DLD1 (cell line): ENCODE data around the gene C17orf58.
"Not testable (repeated sequence)": the region's sequence is repeated elsewhere in the genome, so short reads cannot be mapped to it uniquely, and the experiment has no call there.

ENCODE experiments used
- in situ Hi-C: cut with HindIII; loops from 2 replicates; pipeline ENCODE4 v1.10.0; 2017; ENCODE audit warnings: low sequenced_read_pairs

Gene C17orf58

DNA sequence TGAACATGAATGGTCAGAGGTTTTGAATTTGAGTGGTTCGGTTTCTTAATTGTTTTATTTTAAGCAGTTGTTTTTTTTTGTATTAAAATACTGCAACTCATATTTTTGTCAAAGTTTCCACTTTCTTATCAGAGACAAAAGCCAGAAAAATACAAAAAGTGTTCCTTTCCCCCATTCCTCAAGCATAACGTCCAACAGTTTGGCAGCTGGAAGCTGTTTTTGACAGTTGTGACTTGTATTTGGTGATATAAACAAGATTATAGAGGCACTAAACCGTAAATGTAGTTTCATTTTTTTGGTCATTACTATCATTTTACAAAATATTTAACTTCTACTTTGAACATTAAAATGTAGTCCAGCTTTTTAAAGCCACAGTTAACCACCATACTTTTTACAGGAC is 36.0 kb downstream of the C17orf58 start:
- in situ Hi-C loops = not testable (repeated sequence)

DNA sequence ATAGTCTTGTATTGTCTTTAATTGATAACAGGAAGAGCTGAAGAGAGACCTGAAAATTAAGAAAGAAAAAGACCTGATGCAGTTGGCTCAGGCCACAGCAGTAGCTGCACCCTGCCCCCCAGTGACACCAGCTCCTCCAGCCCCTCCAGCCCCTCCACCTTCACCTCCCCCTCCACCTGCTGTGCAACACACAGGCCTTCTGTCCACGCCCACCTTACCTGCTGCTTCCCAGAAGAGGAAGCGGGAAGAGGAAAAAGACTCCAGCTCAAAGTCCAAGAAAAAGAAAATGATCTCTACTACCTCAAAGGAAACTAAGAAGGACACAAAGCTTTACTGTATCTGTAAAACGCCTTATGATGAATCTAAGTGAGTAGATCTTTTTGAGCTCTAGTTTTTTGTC is 36.8 kb downstream of the C17orf58 start:
- in situ Hi-C loops = no loop called here

GRCh38 chr17:67950945-67951344 is 45.3 kb downstream of the C17orf58 start:
- in situ Hi-C loops = no loop called here

GRCh38 chr17:67947325-67947813 is 48.9 kb downstream of the C17orf58 start:
- in situ Hi-C loops = no loop called here

DNA sequence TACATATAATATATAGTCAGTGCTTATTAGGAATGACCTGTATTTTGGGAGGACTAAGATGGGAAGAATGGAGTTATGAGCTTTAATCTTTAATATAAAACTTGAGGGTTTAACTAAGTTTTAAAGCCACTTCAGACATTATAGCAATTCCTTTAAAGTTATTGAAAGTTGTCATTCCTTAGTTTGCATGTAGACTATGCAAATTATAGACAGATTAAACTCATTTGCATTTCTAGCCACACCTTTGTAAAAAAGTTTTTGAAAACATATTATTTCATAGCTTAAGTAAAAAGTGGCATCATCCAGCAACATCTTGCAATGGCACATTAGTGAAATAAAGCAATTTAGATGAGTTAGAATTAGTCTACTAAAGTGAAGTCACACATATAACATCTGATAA is 49.8 kb downstream of the C17orf58 start:
- in situ Hi-C loops = no loop called here

DNA sequence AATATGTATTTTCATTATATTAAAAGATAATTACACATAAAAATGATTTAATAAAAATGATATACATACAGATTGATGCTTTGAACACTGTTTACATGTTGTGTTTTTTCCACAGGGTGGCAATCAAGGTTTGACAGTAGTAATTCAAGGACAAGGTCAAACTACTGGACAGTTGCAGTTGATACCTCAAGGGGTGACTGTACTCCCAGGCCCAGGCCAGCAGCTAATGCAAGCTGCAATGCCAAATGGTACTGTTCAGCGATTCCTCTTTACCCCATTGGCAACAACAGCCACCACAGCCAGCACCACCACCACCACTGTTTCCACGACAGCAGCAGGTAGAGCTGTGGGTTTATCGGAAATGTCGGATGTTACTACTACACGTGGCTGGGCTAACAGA is 52.2 kb downstream of the C17orf58 start:
- in situ Hi-C loops = loop anchor here (5.0 kb wide), 1 partner anchor 52 kb away; no protein-coding TSS in a partner anchor

DNA sequence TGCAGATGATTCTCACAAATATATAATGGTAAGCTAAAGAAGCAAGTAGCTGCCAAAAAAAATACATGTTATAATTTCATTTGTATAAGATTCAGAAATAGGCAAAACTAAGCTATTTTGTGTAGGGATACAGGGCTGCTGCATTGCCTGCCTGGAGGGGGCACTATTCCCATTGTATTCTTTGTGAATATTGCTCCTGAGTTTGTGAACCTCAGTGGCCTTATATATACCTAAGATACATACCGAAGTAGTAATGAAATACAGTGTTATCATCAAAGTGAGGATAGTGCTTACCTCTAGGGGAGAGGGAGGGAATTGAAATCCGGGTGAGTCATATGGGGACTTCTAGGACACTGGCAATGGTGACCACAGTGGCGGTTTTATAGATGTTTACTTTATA is 53.5 kb downstream of the C17orf58 start:
- in situ Hi-C loops = loop anchor here (5.0 kb wide), 1 partner anchor 51 kb away; no protein-coding TSS in a partner anchor
